ENCODE data around the gene LRRC4B. TPM values are rescaled to one million over a fixed set of nuclear protein-coding genes. Genes with fewer than 3 reads are reported as not detected.

The LRRC4B gene
- total and polyA plus RNA-seq, 2 of the 4 experiments (the other 2 are of a cell fraction): 0.03 TPM; not detected in 1

GRCh38 chr19:50607874-50608785, 39.9 kb upstream of the LRRC4B start (continued):
- TF ChIP-seq BHLHE40 (IDR thresholded peaks at IDR 0.05; ENCODE audit: low read depth, low read length) (no peak), FOS (IDR thresholded peaks at IDR 0.05; ENCODE audit: low read depth, low read length) (no peak)

- Histone ChIP-seq H3K4ac (ENCODE audit: low read depth, low read length) (no peak overlapping the region), H4K91ac (ENCODE audit: insufficient read depth, low read depth, low read length) (no peak overlapping the region), H3K18ac (ENCODE audit: low read depth, low read length) (no peak overlapping the region), H3K4me3 (ENCODE audit: insufficient read depth, low read depth, low read length) (no peak overlapping the region), H4K20me1 (ENCODE audit: insufficient read depth, low read length) (no peaks in the 10 kb centered on the region), H3K9me3 (ENCODE audit: control insufficient read depth, insufficient read depth, low read length) (peaks cover 4% of the 10 kb centered on the region; the same call in 1 of the 2 replicates), H3K23ac (ENCODE audit: low read depth, low read length) (no peak overlapping the region), H3K56ac (ENCODE audit: extremely low read depth, insufficient read depth, low read length) (no peak overlapping the region), H2BK15ac (ENCODE audit: low read depth, low read length) (no peak overlapping the region), H2BK5ac (ENCODE audit: low read depth, low read length, poor library complexity, severe bottlenecking) (no peak overlapping the region), H3K36me3 (ENCODE audit: control insufficient read depth, insufficient read depth, low read length) (no peaks in the 10 kb centered on the region), H2AK5ac (ENCODE audit: low read depth, low read length) (no peak overlapping the region), H3K9me1 (ENCODE audit: insufficient read depth, low read length) (no peaks in the 10 kb centered on the region), H3K9ac (ENCODE audit: low read depth, low read length) (no peak overlapping the region), H3K27ac (ENCODE audit: insufficient read depth, low read length) (no peak overlapping the region), H3K14ac (replicated peaks; ENCODE audit: low read depth, low read length) (no peak overlapping the region), H2BK20ac (ENCODE audit: low read depth, low read length) (no peak overlapping the region), H3K79me1 (ENCODE audit: low read depth in 1 of 2, low read length in 2 of 2) (no peaks in the 10 kb centered on the region), H2AK9ac (replicated peaks; ENCODE audit: low read depth, low read length, poor library complexity) (no peak overlapping the region), H3K4me1 (ENCODE audit: control insufficient read depth, insufficient read depth, low read length) (no peaks in the 10 kb centered on the region), H2BK120ac (ENCODE audit: low read depth, low read length) (no peak overlapping the region), H2AFZ (replicated peaks; ENCODE audit: low read length, poor library complexity) (no peak overlapping the region), H3K4me2 (ENCODE audit: low read depth, low read length) (no peak overlapping the region), H4K8ac (ENCODE audit: low read depth in 2 of 2, low read length in 2 of 2) (no peak overlapping the region), H3K27me3 (ENCODE audit: control insufficient read depth, insufficient read depth, low read length) (no peaks in the 10 kb centered on the region; the same call in 1 of the 2 replicates), H4K5ac (ENCODE audit: low read depth, low read length) (no peak overlapping the region)
- in situ Hi-C loops (cut with MboI; ENCODE audit: low sequenced_read_pairs) (no loop called here), dilution Hi-C loops (cut with HindIII; ENCODE audit: low sequenced_read_pairs, unreplicated experiment) (no loop called here), intact Hi-C loops (cut with micrococcal nuclease) (no loop called here)
- WGBS, 2 experiments (ENCODE audit: extremely low coverage in 2 of 2, insufficient read length in 1 of 2): 63% methylated on average over 18 of the region's 20 CpGs; no CpG with 5 or more reads in 1 of the 2 experiments
- DNase-seq (no peak), ATAC-seq (ENCODE audit: low read depth) (no peak)
- no TSS peak for BruUV-seq (replicated peaks)
- POLR2A ChIA-PET (ENCODE audit: unreplicated experiment): no interaction called here
- CTCF ChIA-PET: no interaction called here
- TF ChIP-seq RAD21 (IDR thresholded peaks at IDR 0.05; ENCODE audit: low read length) (no peak), MAZ (IDR thresholded peaks at IDR 0.05; ENCODE audit: borderline replicate concordance, low read depth, low read length) (no peak), POLR2A (IDR thresholded peaks at IDR 0.05; ENCODE audit: low read depth, low read length) (no peak), SMC3 (IDR thresholded peaks at IDR 0.05; ENCODE audit: low read depth, low read length) (no peak), CHD1 (IDR thresholded peaks at IDR 0.05; ENCODE audit: low read depth, low read length) (no peak), RCOR1 (IDR thresholded peaks at IDR 0.05; ENCODE audit: insufficient replicate concordance, low read length) (no peak), MAFK (IDR thresholded peaks at IDR 0.05; ENCODE audit: low read depth, low read length) (no peak), ELK1 (IDR thresholded peaks at IDR 0.05; ENCODE audit: borderline replicate concordance, low read depth, low read length) (no peak), FOS (IDR thresholded peaks at IDR 0.05; ENCODE audit: low read depth, low read length) (no peak), RFX5 (IDR thresholded peaks at IDR 0.05; ENCODE audit: low read depth, low read length) (no peak), MXI1 (IDR thresholded peaks at IDR 0.05; ENCODE audit: borderline replicate concordance, low read depth, low read length) (no peak), NFE2L2 (IDR thresholded peaks at IDR 0.05; ENCODE audit: low read depth, low read length) (no peak), CTCF (conservative IDR thresholded peaks at IDR 0.05; ENCODE audit: low read depth, low read length) (no peak)
These were observed 39.2 kb upstream of the LRRC4B start for GRCh38 chr19:50607388-50607787.

Measured in IMR-90 (cell line).